ENCODE data around the gene GDF7. TPM values are rescaled to one million over a fixed set of nuclear protein-coding genes. Genes with fewer than 3 reads are reported as not detected.
A peak's percentile ranks its signal among the peaks of the same experiment; 100 is the strongest.

Gene GDF7
- total and polyA plus RNA-seq, 2 of the 8 experiments (the other 6 are each of a cell fraction or from before 2014, with no cell fraction given): 0.04 to 0.06 TPM

DNA sequence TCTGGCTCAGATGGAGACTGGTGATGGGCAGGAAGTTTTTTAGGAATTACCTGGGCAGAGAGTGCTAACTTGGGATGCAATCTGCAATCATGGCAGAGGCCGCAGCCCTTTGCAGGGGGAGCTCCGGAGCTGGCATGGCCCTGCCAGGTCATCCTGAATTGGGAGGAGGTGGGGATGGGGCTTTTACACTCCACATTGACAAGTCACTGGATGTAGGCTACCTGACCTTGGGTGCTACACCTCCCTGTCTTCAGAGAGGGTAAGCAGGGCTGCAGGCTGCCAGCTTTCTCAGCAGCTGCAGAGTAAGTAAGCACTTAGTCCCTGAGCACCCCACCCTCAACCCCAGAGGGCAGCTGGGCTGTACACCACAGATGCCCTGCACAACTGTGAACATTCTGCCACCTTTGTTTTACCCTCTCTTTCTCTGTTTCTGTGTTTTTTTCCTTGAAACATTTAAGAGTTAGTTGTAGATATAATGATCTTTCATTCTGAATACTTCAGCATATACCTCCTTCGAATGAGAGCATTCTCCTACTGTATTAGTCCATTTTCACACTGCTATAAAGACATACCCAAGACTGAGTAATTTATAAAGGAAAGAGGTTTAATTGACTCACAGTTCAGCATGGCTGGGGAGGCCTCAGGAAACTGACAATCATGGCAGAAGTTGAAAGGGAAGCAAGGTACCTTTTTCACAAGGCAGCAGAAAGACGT is 9.3 kb upstream of the GDF7 start:
- ChIA-PET POLR2A (ENCODE audit: partially characterized antibody) (interaction anchor here (0.7 to 1.1 kb wide), 2 partner anchors 8 to 18 kb away, joined by 3 read pairs; no protein-coding TSS in a partner anchor), CTCF (ENCODE audit: partially characterized antibody) (interaction anchor here (1.0 to 5.1 kb wide), 9 partner anchors 8 to 460 kb away, joined by 3 to 63 read pairs (median 5); partner anchors contain the start of genes GDF7 and RHOB)
- Histone ChIP-seq H2AFZ (ENCODE audit: low read length) (no peak overlapping the region), H3K27me3 (replicated peaks in 1 of 4; ENCODE audit: control insufficient read depth in 3 of 4, extremely low read depth in 1 of 4, insufficient read depth in 3 of 4, low read length in 3 of 4) (peaks cover 5 to 13% (median 12%) of the 10 kb centered on the region in 4 experiments), H2BK20ac (ENCODE audit: low read length) (no peak overlapping the region), H2BK12ac (ENCODE audit: low read depth, low read length) (no peak overlapping the region), H3K36me3 (ENCODE audit: control insufficient read depth in 2 of 4, insufficient read depth in 4 of 4, low read length in 3 of 4) (no peaks in the 10 kb centered on the region), H4K91ac (replicated peaks; ENCODE audit: insufficient read length, low read length) (no peak overlapping the region), H2BK5ac (ENCODE audit: low read depth, low read length) (no peak overlapping the region), H3K27ac (ENCODE audit: low read depth, low read length) (no peak overlapping the region), H3K4me1 (replicated peaks in 1 of 4; ENCODE audit: control insufficient read depth in 3 of 4, insufficient read depth in 4 of 4, low read length in 3 of 4) (peaks cover 0 to 7% (median 3%) of the 10 kb centered on the region in 4 experiments; a peak in 4 of 7 replicates), H3K23ac (ENCODE audit: insufficient read length) (no peak overlapping the region), H4K8ac (ENCODE audit: extremely low read depth, insufficient read depth, low read length) (no peak overlapping the region), H3K79me1 (ENCODE audit: low read depth, low read length) (no peaks in the 10 kb centered on the region), H3K9ac (replicated peaks in 1 of 4; ENCODE audit: extremely low read depth in 1 of 4, low read depth in 3 of 4, low read length in 3 of 4) (no peak overlapping the region), H4K5ac (ENCODE audit: insufficient read length, low read depth, low read length) (no peak overlapping the region), H2BK15ac (ENCODE audit: low read length) (no peak overlapping the region), H3K4ac (replicated peaks; ENCODE audit: insufficient read length, low read depth, low read length) (no peak overlapping the region), H2AK5ac (ENCODE audit: low read depth, low read length) (peak overlapping the region; percentile 72; the same call in 1 of the 2 replicates), H3K9me3 (ENCODE audit: insufficient read depth in 2 of 2, low read depth in 1 of 2, low read length in 1 of 2) (no peaks in the 10 kb centered on the region), H3K14ac (ENCODE audit: insufficient read length) (no peak overlapping the region), H3K4me2 (ENCODE audit: insufficient read depth in 1 of 2, low read depth in 2 of 2, low read length in 2 of 2) (no peak overlapping the region), H3K56ac (replicated peaks; ENCODE audit: insufficient read length, low read depth, low read length) (no peak overlapping the region), H3K4me3 (ENCODE audit: extremely low read depth in 1 of 4, insufficient read depth in 2 of 4, low read depth in 3 of 4, low read length in 4 of 4) (no peak overlapping the region), H3K23me2 (ENCODE audit: low read depth, low read length) (no peaks in the 10 kb centered on the region), H3K18ac (ENCODE audit: extremely low read depth, low read length) (no peak overlapping the region), H3K79me2 (ENCODE audit: control insufficient read depth in 1 of 2, insufficient read depth in 2 of 2, low read length in 2 of 2) (no peaks in the 10 kb centered on the region), H2BK120ac (replicated peaks; ENCODE audit: low read depth, low read length) (no peak overlapping the region), H4K20me1 (replicated peaks in 1 of 2; ENCODE audit: control insufficient read depth in 1 of 2, insufficient read depth in 2 of 2, low read length in 2 of 2) (peaks cover 0 to 1% of the 10 kb centered on the region in 2 experiments)
- 63% methylated on average over 4 of the region's 4 CpGs; no CpG with 5 or more reads in 1 of the 2 experiments for WGBS, 2 experiments (ENCODE audit: extremely low coverage in 1 of 2, insufficient coverage in 1 of 2, insufficient read length in 1 of 2, insufficient replicate concordance in 2 of 2, low coverage in 1 of 2, low lambda C conversion rate in 2 of 2, missing lambda C conversion rate in 1 of 2)
- no peak for TF ChIP-seq KDM4A (IDR thresholded peaks at IDR 0.05; ENCODE audit: low read depth, low read length, severe bottlenecking)
- TF ChIP-seq, protein P1, sequence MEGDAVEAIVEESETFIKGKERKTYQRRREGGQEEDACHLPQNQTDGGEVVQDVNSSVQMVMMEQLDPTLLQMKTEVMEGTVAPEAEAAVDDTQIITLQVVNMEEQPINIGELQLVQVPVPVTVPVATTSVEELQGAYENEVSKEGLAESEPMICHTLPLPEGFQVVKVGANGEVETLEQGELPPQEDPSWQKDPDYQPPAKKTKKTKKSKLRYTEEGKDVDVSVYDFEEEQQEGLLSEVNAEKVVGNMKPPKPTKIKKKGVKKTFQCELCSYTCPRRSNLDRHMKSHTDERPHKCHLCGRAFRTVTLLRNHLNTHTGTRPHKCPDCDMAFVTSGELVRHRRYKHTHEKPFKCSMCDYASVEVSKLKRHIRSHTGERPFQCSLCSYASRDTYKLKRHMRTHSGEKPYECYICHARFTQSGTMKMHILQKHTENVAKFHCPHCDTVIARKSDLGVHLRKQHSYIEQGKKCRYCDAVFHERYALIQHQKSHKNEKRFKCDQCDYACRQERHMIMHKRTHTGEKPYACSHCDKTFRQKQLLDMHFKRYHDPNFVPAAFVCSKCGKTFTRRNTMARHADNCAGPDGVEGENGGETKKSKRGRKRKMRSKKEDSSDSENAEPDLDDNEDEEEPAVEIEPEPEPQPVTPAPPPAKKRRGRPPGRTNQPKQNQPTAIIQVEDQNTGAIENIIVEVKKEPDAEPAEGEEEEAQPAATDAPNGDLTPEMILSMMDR (IDR thresholded peaks at IDR 0.05; ENCODE audit: control extremely low read depth in 1 of 3, insufficient read depth in 1 of 3, low read depth in 1 of 3, low read length in 3 of 3): peak in 1 of 3 experiments; percentile 19; a peak in 1 of 4 replicates
- FAIRE-seq (no peak), DNase-seq (ENCODE audit: low read depth in 1 of 2, low spot score in 2 of 2) (no peak)

All from H1 (cell line).